Peyer's patch (tissue), 4 donors: ENCODE data around the gene ACCSL.

Experiments
- POLR2A ChIP-seq, 2 donors: fragments of 450-650 bp; IDR thresholded peaks; one replicate each; pipeline ENCODE4 v1.5.1; 2017; ENCODE audit warnings: antibody characterized with exemption in 2 of 2, mild to moderate bottlenecking in 2 of 2, moderate library complexity in 2 of 2
- TF ChIP-seq, protein P1 (sequence below), 6 experiments: fragments of 450-650 bp in 4 of 6; fragments of 200-600 bp in 2 of 6; sonication (generic) in 1 of 6; IDR thresholded peaks; one replicate each; pipeline ENCODE4 v1.5.1; 2017 to 2019; ENCODE audit warnings: antibody characterized with exemption in 6 of 6, mild to moderate bottlenecking in 3 of 6, moderate library complexity in 1 of 6

DNA sequence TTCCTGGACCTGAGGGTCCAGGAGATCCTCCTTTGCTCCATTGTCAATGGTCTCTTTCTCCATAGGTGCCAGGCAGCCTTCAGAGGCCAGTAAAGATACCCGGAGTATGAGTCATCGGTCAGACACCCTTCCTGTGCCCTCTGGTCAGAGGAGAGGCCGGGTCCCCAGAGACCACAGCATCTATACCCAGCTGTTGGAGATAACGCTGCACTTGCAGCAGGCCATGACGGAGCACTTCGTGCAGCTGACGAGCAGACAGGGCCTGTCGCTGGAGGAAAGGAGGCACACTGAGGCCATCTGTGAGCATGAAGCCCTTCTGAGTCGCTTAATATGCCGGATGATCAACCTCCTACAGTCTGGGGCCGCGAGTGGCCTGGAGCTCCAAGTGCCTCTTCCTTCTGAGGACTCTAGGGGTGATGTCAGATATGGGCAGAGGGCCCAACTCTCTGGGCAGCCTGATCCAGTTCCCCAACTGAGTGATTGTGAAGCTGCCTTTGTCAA, at the start of gene ACCSL:
- TF ChIP-seq POLR2A (IDR thresholded peaks at IDR 0.05), result no peak
- TF ChIP-seq, protein P1, sequence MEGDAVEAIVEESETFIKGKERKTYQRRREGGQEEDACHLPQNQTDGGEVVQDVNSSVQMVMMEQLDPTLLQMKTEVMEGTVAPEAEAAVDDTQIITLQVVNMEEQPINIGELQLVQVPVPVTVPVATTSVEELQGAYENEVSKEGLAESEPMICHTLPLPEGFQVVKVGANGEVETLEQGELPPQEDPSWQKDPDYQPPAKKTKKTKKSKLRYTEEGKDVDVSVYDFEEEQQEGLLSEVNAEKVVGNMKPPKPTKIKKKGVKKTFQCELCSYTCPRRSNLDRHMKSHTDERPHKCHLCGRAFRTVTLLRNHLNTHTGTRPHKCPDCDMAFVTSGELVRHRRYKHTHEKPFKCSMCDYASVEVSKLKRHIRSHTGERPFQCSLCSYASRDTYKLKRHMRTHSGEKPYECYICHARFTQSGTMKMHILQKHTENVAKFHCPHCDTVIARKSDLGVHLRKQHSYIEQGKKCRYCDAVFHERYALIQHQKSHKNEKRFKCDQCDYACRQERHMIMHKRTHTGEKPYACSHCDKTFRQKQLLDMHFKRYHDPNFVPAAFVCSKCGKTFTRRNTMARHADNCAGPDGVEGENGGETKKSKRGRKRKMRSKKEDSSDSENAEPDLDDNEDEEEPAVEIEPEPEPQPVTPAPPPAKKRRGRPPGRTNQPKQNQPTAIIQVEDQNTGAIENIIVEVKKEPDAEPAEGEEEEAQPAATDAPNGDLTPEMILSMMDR (IDR thresholded peaks at IDR 0.05), result no peak
